Measurements from ENCODE around the gene DPM3.
"Not testable (repeated sequence)": the region's sequence is repeated elsewhere in the genome, so short reads cannot be mapped to it uniquely, and the experiment has no call there.

Gene DPM3

DNA sequence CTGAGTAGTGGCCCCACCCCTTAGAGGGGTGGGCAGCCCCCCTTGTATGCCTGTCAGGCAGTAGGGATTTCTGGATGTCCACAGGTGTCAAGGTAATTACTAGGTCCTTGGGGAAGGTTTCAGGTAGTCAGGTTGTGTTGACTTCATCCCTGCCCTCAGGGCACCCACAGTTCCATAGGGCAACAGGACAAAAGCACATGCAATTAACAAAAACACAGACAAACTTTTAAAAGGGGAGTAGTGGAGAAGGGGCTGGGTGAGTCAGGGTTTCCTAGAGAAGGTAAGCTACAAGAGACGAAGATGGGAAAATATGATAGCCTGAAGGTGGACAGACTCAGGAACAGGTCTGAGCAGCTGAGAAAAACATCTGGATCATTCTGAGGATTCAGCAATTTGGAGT, 18.7 kb upstream of the DPM3 start:
- no peak for DNase-seq (ENCODE audit: low read depth in 3 of 3)

DNA sequence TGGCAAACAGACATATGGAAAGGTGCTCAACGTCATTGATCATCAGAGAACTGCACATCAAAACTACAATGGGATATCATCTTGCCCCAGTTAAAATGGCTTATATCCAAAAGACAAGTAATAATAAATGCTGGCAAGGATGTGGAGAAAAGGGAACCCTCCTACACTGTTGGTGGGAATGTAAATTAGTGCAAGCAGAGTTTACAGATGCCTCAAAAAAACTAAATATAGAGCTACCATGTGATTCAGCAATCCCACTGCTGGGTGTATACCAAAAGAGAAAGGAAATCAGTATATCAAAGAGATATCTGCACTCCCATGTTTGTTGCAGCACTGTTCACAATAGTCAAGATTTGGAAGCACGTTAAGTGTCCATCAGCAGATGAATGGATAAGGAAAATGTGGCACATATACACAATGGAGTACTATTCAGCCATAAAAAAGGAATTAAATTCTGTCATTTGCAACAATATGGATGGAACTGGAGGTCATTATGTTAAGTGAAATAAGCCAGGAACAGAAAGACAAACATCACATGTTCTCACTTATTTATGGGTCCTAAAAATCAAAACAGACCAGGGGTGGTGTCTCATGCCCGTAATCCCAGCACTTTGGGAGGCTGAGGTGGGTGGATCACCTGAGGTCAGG, 15.8 kb upstream of the DPM3 start:
- not testable (repeated sequence) for DNase-seq (ENCODE audit: low read depth in 3 of 3)

DNA sequence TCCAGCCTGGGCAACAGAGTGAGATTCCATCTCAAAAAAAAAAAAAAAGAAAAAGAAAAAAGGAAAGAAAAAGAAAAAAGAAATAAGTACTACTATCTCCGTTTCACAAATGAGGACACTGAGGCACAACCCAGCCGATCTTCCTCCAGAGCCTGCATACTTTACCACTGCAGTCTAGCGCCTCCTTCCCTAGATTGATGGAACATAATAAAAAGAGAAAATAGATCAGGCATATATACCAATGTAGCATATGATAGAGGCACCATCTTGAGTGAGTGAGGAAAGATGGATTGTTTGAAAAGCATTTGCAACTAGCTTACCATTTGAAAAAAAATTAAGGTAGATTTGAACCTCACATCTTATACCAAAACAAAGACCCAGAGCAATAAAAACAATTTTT, 5.2 kb upstream of the DPM3 start:
- no peak for DNase-seq (ENCODE audit: low read depth in 3 of 3)

DNA sequence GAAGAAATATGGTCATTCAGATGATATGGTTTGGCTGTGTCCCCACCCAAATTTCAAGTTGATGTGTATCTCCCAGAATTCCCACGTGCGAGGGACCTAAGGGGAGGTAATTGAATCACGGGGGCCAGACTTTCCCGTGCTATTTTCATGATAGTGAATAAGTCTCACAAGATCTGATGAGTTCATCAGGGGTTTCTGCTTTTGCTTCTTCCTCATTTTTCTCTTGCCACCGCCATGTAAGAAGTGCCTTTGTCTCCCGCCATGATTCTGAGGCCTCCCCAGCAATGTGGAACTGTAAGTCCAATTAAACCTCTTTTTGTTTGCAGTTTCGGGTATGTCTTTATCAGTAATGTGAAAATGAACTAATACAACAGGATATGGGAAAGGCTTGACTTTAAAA, 1.4 kb upstream of the DPM3 start:
- no peak for DNase-seq (ENCODE audit: low read depth in 3 of 3)

DNA sequence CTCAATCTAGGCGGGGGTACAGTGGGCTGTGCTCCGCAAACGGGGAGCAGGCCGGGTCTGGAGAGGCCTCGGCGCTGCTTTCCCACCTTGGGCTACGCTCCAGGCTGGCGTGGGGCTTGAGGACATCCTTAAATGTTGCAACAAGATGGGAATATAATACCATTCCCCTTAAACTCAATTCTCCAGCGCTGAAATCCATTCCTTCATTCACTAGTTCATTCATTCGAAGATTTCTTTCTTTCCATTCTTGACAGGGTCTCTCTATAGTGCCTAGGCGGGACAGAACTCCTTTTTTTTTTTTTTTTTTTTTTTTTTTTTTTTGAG, 261 bp upstream of the DPM3 start:
- DNase-seq (ENCODE audit: low read depth in 3 of 3), result no peak

DNA sequence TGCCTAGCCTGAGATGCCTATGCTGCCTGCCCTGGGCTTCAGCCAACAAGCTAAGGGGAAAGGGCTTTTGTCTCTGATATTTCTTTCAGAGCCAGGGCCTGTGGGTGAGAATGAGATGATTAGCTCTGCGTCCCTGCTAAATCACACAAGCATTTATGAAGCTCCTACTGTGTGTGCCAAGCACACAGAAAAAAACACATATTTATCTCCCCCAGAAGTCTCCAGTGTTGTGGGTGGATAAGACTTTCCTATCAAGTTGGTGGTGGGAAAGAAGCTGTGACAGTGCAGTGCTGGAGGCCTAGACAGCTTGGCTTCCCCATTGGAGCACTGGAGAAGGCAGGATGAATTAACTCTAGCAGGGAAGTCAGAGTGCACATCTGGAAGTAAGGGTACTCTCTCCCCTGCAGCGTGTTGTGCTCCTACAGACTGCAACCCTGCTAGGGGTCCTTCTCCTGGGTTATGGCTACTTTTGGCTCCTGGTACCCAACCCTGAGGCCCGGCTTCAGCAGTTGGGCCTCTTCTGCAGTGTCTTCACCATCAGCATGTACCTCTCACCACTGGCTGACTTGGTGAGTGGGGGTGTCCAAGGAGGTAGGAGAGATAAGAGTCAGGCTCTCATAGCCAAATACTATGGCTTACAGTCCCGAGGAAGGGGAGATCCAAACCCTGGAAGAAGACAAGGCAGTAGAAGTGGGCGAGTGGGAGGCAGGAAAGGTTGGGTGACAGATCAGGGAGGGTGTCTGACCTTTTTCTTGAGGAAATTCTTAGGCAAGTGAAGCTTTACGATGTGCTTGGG, 3.0 kb downstream of the DPM3 start:
- no peak for DNase-seq (ENCODE audit: low read depth in 3 of 3)

DNA sequence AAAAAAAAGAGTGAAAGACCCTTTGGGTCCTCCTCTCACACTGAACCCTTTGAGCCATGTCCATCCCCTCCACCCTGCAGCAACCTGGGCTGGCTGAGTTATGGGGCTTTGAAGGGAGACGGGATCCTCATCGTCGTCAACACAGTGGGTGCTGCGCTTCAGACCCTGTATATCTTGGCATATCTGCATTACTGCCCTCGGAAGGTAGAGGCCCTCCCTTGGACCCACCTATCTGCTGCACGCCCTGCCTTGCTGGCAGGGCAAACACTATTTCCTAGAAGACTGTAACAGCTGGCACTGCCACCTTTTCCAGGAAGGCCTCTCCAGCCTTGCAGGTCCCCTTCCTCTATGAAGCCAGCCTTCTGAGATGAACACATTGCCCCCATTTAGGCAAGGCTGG, 3.6 kb downstream of the DPM3 start:
- DNase-seq (ENCODE audit: low read depth in 3 of 3), result no peak

DNA sequence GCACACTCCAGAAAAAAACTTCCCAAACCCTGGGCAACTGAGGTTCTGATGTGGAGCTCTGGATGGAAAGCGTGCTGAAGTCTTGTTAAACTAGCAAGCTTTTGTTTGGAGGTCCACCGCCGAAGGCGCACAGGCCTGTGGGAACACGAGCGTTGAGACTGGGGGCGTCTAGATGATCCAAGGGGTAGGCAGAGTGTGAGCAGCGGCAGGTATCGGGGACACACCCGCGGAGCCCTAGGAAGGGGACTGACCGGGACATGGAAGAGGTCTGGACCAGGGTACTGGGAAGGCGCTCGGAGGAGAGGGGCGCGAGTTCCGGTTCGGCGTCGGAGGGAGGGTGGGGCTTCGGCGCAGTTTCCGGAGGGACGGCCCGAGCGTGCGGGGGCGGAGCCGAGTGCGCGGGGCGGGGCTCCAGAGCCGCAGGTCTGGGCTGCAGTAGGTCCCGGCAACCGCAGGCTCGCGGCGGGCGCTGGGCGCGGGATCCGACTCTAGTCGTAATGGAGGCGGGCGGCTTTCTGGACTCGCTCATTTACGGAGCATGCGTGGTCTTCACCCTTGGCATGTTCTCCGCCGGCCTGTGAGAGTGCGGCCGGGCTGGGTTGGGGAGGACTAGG, 4.8 kb downstream of the DPM3 start, which contains the start of gene SLC50A1:
Gene SLC50A1, plus strand, starts transcription at position 438 of the 614 bp plus-strand sequence. Its CDS starts 60 bp downstream, at position 498.
- DNase-seq (ENCODE audit: low read depth in 3 of 3), result peak; percentile 89 to 92 (median 90)

DNA sequence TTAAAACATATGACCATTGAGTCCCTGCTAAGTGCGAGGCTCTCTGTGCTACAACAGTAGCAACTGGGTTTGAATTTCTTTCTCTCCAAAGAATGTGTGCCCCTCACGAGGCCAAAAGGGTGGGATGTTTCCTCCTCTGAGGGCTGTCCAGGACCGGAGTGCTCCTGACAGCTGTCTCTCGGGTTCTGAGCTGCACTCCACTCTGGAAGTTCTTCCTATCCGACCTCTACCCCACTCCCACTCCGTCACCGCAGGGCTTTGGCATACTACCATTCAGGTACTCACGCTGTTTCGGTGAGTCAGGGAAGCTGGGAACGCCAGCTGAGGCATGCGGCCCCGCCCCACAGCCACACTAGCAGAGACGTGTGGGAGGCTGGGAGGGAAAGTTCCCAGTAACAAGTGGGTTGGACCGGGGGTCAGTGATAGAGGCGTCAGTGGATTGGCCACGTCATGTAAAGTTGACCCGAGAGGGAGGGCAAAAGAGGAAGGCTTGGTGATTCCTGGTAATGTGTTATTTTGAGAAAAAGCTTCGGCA, 5.4 kb downstream of the DPM3 start:
- peak; percentile 68 to 78 (median 75) for DNase-seq (ENCODE audit: low read depth in 3 of 3)

DNA sequence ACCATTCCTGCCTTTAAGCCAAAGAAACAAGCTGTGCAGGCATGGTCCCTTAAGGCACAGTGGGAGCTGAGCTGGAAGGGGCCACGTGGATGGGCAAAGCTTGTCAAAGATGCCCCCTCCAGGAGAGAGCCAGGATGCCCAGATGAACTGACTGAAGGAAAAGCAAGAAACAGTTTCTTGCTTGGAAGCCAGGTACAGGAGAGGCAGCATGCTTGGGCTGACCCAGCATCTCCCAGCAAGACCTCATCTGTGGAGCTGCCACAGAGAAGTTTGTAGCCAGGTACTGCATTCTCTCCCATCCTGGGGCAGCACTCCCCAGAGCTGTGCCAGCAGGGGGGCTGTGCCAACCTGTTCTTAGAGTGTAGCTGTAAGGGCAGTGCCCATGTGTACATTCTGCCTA, 6.0 kb downstream of the DPM3 start:
- no peak for DNase-seq (ENCODE audit: low read depth in 3 of 3)

DNA sequence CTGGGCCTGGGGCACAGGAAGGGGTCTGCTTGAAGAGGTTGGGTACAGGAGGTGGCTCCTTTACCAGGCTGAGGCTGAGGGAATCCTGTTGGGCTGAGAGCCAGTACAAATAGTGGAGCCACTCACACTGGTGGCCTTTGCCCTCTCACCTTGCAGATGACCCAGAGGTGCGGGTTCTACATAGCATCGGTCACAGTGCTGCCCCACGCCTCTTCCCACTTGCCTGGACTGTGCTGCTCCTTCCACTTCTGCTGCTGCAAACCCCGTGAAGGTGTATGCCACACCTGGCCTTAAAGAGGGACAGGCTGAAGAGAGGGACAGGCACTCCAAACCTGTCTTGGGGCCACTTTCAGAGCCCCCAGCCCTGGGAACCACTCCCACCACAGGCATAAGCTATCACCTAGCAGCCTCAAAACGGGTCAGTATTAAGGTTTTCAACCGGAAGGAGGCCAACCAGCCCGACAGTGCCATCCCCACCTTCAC, 6.5 kb downstream of the DPM3 start:
- DNase-seq (ENCODE audit: low read depth in 3 of 3), result no peak

DNA sequence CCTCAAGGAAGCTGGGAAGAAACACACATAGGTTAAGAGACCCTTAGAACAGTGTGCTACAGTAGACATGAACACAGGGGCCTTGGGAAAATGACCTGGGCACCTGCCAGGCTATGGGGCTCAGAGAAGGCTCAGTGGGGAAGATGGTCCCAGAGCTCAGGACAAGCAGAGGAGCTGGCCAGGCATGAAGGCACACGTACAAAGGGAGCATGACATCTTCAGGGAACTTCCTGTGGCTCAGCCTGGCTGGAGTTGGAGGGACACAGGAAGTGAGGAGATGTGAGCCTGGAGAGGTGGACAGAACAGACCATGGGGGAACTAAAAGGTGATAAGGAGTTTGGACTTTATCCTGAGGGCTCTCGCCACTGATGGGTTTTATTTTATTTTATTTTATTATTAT, 8.5 kb downstream of the DPM3 start:
- no peak for DNase-seq (ENCODE audit: low read depth in 3 of 3)

DNA sequence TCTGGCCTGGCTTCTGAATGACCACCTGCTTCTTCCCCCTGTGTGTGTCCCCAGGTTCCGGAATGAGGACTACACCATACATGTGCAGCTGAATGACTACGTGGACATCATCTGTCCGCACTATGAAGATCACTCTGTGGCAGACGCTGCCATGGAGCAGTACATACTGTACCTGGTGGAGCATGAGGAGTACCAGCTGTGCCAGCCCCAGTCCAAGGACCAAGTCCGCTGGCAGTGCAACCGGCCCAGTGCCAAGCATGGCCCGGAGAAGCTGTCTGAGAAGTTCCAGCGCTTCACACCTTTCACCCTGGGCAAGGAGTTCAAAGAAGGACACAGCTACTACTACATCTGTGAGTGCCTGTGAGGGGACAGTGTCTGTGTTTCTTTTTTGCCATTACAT, 9.0 kb downstream of the DPM3 start:
- no peak for DNase-seq (ENCODE audit: low read depth in 3 of 3)

DNA sequence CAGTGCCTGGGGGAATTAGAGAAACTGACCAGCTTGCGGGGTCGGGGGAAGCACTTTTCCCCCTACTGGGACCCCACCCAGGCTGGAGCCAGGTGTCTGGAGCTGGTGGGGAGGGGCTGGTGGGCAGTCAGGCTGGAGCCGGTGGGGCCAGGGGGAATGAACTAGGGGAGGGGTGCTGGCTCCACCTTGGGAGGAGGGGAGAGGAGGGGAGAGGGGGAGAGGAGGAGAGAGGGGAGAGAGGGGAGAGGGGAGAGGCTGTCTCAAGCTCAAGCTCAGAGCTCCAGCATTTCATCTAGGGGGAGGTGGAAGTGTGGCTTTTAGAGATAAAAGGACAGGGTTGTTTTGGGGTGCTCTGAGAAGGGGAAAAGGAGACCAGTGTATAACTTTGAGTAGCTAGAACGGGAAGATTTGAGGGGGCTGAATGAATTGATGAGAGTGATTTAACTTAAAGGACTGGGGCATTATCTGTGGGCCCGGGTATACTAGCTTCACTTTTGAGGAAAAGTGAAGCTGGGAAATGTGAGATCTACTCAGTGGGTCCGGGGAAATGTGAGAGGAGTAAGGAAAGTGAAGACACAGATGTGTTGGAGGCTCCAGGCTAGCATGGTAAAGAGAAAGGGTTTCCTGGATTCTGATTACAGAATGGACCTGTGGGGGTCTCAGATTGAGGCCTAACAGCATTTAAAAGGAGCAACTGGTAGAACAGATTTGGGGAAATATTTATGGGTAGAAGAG, 9.9 kb downstream of the DPM3 start:
- no peak for DNase-seq (ENCODE audit: low read depth in 3 of 3)

DNA sequence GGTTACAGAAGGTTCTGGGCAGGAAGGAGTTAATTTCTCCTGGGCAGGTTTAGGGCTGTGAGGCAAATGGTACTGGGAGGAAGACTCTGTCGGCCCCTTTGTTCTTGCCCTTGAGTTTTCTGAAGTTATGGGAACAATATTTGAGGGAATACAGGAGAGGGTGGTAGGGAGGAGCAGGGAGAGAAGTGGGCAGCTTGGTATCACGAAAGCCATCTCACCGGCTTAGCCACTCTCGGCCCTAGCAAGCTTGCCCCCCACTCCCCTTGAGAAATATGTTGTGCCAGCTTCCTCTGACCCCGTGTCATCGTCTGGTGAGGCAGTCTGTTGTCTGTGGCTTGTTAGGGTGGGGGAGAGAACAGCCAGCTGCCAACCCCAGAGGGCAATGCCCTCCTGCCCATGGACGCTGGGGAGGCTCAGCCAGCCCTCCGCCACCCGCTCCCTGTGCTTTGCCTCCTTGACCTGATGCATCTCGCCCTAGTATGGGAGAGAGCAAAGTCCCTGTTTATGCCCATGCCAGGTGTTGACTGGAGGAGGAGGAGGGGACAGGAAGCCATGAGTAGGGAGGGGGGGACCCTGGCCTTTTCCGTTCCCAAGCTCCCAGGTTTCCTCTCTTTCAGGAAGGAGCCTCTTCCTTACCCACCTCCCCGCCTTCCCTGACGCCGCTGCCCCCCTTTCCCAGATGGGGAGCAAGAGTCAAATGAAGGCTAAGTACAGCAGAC, 11.4 kb downstream of the DPM3 start:
- DNase-seq (ENCODE audit: low read depth in 3 of 3), result no peak

DNA sequence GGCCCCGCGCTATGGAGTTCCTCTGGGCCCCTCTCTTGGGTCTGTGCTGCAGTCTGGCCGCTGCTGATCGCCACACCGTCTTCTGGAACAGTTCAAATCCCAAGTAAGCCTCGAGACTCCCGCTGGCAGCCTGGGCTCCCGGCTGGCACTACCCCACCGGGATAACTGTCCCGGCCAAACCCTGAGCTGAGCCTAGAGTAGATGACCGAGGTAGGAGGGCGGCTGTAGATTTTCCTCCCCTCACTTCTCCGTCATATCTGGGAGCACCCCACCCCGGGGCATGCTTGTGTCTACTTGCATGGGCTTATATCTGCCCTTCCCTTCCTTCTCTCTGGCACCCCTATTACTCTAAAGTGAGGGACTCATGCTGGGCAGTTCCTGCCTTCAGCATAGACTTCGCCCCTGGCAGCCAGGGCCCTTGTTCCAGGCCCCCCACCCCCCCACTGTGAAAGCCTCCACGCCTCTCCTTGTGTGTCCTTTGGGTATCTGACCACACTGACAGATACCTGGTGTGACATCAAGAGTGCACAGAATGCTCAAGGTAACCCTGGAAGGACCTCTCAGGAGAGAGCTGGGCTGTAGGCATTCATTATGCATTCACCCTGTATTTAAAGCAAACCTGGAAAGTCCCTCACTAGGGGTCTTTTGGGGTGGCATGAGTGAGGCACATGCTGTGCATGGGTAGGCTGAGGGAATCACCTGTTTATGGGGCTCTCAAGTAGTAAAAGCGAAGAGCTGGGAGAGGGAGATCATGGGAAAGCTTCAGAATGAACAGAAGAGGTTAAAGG, 12.2 kb downstream of the DPM3 start:
- no peak for DNase-seq (ENCODE audit: low read depth in 3 of 3)

DNA sequence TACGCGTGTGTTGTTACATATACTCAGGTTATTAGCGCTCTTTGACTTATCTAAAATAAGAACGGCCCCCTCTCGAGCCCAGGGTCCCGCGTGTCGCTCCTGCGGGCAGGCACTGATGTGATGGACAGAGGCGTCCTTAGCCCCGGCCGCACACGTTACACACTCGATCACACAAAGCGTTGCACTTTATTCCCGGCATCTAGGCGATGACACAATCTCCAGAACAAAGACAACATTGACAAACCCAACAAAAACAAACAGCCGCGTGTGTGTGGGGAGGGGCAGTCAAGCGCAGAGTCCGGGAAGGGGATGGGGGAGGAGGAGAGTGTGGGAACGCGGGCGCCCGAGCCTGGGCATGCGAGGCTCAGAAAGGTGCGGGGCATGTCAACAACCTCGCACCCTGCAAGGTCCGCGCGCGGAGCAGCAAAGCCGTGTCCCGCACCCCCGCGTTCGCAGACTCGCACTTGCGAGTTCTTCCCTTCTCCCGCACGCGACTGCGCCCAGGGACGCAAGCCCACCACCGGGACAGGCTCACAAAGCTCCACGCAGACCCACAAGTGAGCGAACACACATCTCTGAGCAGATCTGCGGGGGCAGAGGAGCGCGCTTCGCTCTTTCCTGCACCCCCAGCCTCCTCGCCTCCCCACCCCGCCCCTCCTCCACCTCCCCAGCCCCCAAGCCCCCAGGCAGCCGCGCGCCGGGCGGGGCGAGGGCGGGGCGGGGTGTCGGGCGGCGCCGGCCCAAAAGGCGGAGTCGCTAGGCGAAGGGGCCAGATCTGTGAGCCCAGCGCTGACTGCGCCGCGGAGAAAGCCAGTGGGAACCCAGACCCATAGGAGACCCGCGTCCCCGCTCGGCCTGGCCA, 13.0 kb downstream of the DPM3 start, which contains the start of gene EFNA1:
Gene EFNA1, plus strand, starts transcription at position 772 of the 862 bp plus-strand sequence. CDS start 102 bp downstream, outside the sequence.
- DNase-seq (ENCODE audit: low read depth in 3 of 3), result peak in 1 of 3 donors; percentile 38

DNA sequence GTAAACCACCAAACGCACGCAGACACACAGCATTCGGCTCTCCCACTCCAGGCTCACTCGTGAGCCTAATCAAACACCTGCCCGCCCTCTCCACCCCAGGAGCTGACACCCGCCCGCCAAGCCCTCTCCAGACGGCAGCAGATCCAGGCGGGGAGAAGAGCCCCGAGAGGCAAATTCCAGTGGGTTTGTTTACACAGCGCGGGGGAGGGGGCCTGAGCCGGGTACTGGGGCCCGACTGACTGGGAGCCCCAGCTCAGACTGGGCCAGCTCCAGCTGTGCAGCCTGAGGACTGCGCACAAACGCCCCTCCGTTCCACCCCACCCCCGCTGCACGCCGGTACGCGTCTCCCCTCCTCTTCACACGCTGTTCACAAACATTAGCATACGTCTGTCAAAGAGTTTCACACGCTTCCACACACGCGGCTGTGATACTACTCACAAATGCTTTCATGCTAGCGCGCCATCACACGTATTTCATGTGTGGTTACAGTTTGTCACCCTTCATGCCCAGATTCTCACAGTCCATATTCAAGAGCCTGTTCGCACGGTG, 13.7 kb downstream of the DPM3 start:
- DNase-seq (ENCODE audit: low read depth in 3 of 3), result peak in 1 of 3 donors; percentile 19

DNA sequence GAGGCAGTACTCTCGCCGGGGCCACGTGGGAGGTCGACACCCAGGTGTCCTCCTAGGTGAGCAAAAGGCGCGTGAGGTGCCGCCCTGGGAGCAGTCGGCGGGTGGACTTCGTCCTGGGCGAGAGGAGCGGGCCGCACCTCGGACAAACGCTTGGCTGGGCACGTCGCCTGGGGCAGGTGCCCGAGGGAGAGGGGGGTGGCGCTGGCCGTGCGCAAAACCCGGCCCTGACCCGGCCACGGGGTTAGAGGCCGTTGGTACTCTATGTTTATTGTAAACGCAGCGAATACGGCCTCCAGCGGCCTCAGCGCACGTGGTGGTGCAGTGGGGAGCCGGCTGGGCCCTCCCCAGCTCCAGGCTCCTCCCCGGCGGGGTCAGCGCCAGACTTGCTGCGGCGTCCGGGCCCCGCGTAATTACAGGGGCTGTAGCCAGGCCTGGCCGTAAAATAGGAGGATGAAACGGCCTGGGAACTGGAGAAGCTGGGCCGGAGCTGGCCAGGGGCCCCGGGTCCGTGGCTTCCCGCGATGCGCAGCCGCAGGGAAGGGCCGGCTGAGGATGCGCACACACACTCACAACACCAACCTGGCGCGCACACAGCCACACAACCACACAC, 14.3 kb downstream of the DPM3 start:
- no peak for DNase-seq (ENCODE audit: low read depth in 3 of 3)
